Effector memory CD8-positive, alpha-beta T cell (primary cell): ENCODE data around the gene ETFA.

ENCODE experiments used
- ATAC-seq: fragments of 150-1000 bp; cut with Tn5 transposase; replicated peaks from 2 replicates; pipeline ENCODE4 v1.10.0; 2021; ENCODE audit warnings: mild to moderate bottlenecking, moderate library complexity
- DNase-seq, 3 experiments: peaks; one replicate each; pipeline ENCODE4 v3.0.0; 2021
- H3K27ac Mint-ChIP-seq, 2 donors: one replicate each; pipeline ENCODE4 v1.8.0; 2022; ENCODE audit warnings: mild to moderate bottlenecking in 2 of 2, mixed read lengths in 2 of 2, moderate library complexity in 2 of 2
- H3K27me3 Mint-ChIP-seq, 2 donors: one replicate each; pipeline ENCODE4 v1.8.0; 2022; ENCODE audit warnings: mixed read lengths in 2 of 2
- H3K36me3 Mint-ChIP-seq: one replicate; pipeline ENCODE4 v1.8.0; 2022; ENCODE audit warnings: mild to moderate bottlenecking, moderate library complexity, mixed read lengths; ENCODE audit not compliant: insufficient read depth
- H3K4me1 Mint-ChIP-seq, 2 donors: one replicate each; pipeline ENCODE4 v1.8.0; 2022; ENCODE audit warnings: low read depth in 2 of 2, mixed read lengths in 2 of 2
- H3K4me3 Mint-ChIP-seq, 2 donors: one replicate each; pipeline ENCODE4 v1.8.0; 2022; ENCODE audit warnings: mild to moderate bottlenecking in 2 of 2, mixed read lengths in 2 of 2, moderate library complexity in 2 of 2
- H3K9me3 Mint-ChIP-seq, 2 donors: one replicate each; pipeline ENCODE4 v1.8.0; 2022; ENCODE audit warnings: mixed read lengths in 2 of 2

Gene ETFA

GRCh38 chr15:76344893-76345582, 33.8 kb upstream of the ETFA start:
- peaks cover 25% of the 10 kb centered on the region in 2 donors for H3K4me1 Mint-ChIP-seq
- no peak for ATAC-seq
- peaks cover 59 to 66% of the 10 kb centered on the region in 2 donors for H3K27me3 Mint-ChIP-seq
- H3K4me3 Mint-ChIP-seq: peak overlapping the region; percentile 80 to 81
- H3K36me3 Mint-ChIP-seq: peaks cover 9% of the 10 kb centered on the region
- no peaks in the 10 kb centered on the region for H3K9me3 Mint-ChIP-seq
- DNase-seq: no peak
- H3K27ac Mint-ChIP-seq: no peak overlapping the region

GRCh38 chr15:76343313-76343996, 32.2 kb upstream of the ETFA start:
- DNase-seq (no peak), ATAC-seq (no peak)
- Mint-ChIP-seq H3K4me1 (peaks cover 37 to 39% of the 10 kb centered on the region in 2 donors), H3K27ac (no peak overlapping the region), H3K4me3 (no peak overlapping the region), H3K27me3 (peaks cover 75 to 81% of the 10 kb centered on the region in 2 donors), H3K9me3 (no peaks in the 10 kb centered on the region), H3K36me3 (peaks cover 13% of the 10 kb centered on the region)

DNA sequence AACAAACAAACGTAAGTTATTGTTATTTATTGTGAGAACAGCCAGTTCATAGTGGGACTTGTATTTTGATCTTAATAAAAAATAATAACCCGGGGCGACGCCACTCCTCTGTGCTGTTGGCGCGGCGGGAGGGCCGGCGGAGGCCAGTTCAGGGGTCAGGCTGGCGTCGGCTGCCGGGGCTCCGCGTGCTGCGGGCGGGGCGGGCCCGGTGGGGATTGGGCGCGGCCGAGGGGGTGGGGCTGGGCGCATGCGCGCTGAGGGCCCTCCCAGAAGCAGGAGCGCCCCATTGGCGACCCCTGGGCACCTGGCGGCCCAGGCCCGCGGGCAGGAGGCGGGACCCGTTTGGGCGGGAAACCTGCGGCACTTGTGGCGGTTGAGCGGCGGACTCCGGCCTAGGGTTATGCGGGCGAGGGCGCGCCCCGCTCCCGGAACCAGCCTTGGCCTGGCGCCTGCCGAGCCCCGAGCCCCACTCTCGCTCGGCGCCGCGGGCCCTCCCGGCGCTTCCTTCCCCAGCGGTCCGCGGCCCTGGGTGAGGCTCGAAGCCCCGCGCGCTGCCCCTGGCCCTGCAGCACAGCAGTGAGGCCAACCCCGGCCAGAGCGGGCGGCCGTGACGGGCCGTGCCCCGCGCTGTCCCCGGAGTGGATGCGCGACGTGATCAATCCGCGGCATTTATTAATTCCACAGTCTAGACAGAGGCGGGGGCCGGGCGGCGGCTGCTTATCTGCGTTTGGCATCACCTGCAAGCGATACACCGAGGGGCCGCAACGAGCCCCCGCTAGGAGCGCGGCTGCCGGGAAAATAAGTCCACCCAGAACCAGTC, 31.3 kb upstream of the ETFA start:
- Mint-ChIP-seq H3K4me3 (peak overlapping the region; percentile 90 to 94), H3K9me3 (no peaks in the 10 kb centered on the region), H3K36me3 (peaks cover 14% of the 10 kb centered on the region), H3K27me3 (peaks cover 73 to 82% of the 10 kb centered on the region in 2 donors), H3K27ac (no peak overlapping the region), H3K4me1 (peaks cover 40 to 41% of the 10 kb centered on the region in 2 donors)
- DNase-seq (no peak), ATAC-seq (no peak)

GRCh38 chr15:76342058-76342381, 30.8 kb upstream of the ETFA start:
- Mint-ChIP-seq H3K4me3 (peak overlapping the region; percentile 90 to 94), H3K36me3 (peaks cover 18% of the 10 kb centered on the region), H3K9me3 (no peaks in the 10 kb centered on the region), H3K4me1 (peaks cover 45 to 47% of the 10 kb centered on the region in 2 donors), H3K27me3 (peaks cover 77 to 86% of the 10 kb centered on the region in 2 donors), H3K27ac (no peak overlapping the region)
- ATAC-seq: no peak
- DNase-seq: no peak

- peaks cover 50 to 52% of the 10 kb centered on the region in 2 donors for H3K4me1 Mint-ChIP-seq
- H3K36me3 Mint-ChIP-seq: peaks cover 23% of the 10 kb centered on the region
- DNase-seq: no peak
Measured at GRCh38 chr15:76341366-76342057, 30.2 kb upstream of the ETFA start.

DNA sequence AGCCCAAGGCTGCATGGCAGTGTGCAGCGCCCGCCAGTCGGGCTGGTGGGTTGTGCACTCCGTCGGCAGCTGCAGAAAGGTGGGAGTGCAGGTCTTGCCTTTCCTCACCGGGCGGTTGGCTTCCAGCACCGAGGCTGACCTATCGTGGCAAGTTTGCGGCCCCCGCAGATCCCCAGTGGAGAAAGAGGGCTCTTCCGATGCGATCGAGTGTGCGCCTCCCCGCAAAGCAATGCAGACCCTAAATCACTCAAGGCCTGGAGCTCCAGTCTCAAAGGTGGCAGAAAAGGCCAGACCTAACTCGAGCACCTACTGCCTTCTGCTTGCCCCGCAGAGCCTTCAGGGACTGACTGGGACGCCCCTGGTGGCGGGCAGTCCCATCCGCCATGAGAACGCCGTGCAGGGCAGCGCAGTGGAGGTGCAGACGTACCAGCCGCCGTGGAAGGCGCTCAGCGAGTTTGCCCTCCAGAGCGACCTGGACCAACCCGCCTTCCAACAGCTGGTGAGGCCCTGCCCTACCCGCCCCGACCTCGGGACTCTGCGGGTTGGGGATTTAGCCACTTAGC, 29.6 kb upstream of the ETFA start:
- Mint-ChIP-seq H3K4me1 (peaks cover 51 to 53% of the 10 kb centered on the region in 2 donors), H3K27me3 (peaks cover 82 to 94% of the 10 kb centered on the region in 2 donors), H3K9me3 (no peaks in the 10 kb centered on the region), H3K36me3 (peaks cover 27% of the 10 kb centered on the region), H3K4me3 (peak overlapping the region; percentile 90 to 94), H3K27ac (no peak overlapping the region)
- DNase-seq (peak; percentile 43 to 49 (median 45)), ATAC-seq (peak; percentile 70)

More at GRCh38 chr15:76341366-76342057, 30.2 kb upstream of the ETFA start:
- no peak overlapping the region for H3K27ac Mint-ChIP-seq
- no peaks in the 10 kb centered on the region for H3K9me3 Mint-ChIP-seq
- no peak for ATAC-seq
- H3K4me3 Mint-ChIP-seq: peak overlapping the region; percentile 90 to 94
- peaks cover 82 to 91% of the 10 kb centered on the region in 2 donors for H3K27me3 Mint-ChIP-seq

DNA sequence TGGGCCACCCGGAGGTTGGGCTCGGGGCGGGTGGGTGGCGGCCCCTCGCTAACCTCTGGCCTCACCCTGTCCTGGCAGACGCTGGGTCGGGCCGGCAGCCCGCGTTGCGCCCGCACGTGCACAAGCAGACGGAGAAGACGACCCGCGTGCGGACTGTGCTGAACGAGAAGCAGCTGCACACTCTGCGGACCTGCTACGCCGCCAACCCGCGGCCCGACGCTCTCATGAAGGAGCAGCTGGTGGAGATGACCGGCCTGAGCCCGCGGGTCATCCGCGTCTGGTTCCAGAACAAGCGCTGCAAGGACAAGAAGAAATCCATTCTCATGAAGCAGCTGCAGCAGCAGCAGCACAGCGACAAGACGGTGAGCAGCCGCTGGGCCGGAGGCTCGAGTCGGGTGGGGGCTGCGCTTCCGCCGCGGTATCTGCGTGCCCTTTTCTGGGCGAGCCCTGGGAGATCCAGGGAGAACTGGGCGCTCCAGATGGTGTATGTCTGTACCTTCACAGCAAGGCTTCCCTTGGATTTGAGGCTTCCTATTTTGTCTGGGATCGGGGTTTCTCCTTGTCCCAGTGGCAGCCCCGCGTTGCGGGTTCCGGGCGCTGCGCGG, 29.0 kb upstream of the ETFA start:
- H3K27ac Mint-ChIP-seq: peak overlapping the region in 1 of 2 donors; percentile 71
- peaks cover 82 to 94% of the 10 kb centered on the region in 2 donors for H3K27me3 Mint-ChIP-seq
- DNase-seq: peak in 1 of 3 experiments; percentile 26
- peaks cover 27% of the 10 kb centered on the region for H3K36me3 Mint-ChIP-seq
- no peaks in the 10 kb centered on the region for H3K9me3 Mint-ChIP-seq
- peak overlapping the region; percentile 90 to 94 for H3K4me3 Mint-ChIP-seq
- H3K4me1 Mint-ChIP-seq: peaks cover 51 to 53% of the 10 kb centered on the region in 2 donors
- peak; percentile 23 for ATAC-seq

- Mint-ChIP-seq H3K27ac (peak overlapping the region in 1 of 2 donors; percentile 71), H3K4me1 (peaks cover 52 to 54% of the 10 kb centered on the region in 2 donors), H3K27me3 (peaks cover 81 to 94% of the 10 kb centered on the region in 2 donors), H3K36me3 (peaks cover 27% of the 10 kb centered on the region), H3K9me3 (no peaks in the 10 kb centered on the region), H3K4me3 (peak overlapping the region; percentile 90 to 94)
- no peak for DNase-seq
- no peak for ATAC-seq
Measured at GRCh38 chr15:76339305-76340197, 28.3 kb upstream of the ETFA start.

DNA sequence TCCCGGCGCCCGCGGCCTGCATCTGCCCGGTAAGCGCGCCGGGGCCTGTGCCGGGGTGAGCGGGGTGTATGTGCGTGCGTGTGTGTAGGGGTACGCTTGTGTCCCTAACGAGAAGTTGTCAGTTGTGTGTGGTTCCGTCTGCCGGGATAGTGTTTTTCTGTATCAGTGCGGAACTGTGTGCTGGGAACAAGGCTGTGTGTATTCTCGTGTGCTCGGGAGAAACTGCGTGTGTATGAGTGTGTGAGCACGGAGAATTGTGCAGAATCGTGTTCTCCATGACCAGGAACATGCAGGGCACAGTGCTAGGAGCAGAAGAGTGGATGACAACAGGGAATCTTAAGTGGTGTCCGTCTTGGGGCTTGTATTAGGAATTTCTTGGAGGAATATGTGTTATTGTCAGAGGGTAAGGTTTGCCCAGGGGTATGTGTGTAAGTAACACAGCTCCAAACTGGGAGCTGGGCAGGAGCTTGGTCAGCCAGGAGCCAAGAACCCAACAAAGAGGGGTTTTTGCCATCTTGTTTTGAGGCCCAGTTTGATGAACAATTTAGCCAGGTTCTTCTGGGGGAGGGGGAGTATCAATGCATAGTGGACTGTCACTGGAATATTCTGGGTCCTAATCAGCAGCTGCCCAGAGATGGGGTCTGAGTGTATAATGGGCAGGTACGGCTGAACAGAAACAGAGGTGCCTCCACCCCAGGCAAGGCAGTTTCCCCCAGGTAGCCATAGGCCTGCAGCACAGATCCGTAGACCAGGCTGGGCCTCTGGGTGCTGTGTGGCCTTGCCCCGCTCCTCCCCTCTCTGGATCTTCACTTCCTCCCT, 27.4 kb upstream of the ETFA start:
- no peaks in the 10 kb centered on the region for H3K9me3 Mint-ChIP-seq
- DNase-seq (no peak), ATAC-seq (no peak)
- H3K27ac Mint-ChIP-seq: peak overlapping the region in 1 of 2 donors; percentile 71
- H3K4me1 Mint-ChIP-seq: peaks cover 54 to 56% of the 10 kb centered on the region in 2 donors
- H3K36me3 Mint-ChIP-seq: peaks cover 30% of the 10 kb centered on the region
- peaks cover 81 to 94% of the 10 kb centered on the region in 2 donors for H3K27me3 Mint-ChIP-seq
- H3K4me3 Mint-ChIP-seq: peak overlapping the region; percentile 90 to 94

GRCh38 chr15:76337696-76338485, 26.6 kb upstream of the ETFA start:
- Mint-ChIP-seq H3K4me1 (peaks cover 54 to 56% of the 10 kb centered on the region in 2 donors), H3K4me3 (peak overlapping the region; percentile 90 to 94), H3K27me3 (peaks cover 77 to 94% of the 10 kb centered on the region in 2 donors), H3K9me3 (no peaks in the 10 kb centered on the region), H3K36me3 (peaks cover 30% of the 10 kb centered on the region), H3K27ac (no peak overlapping the region)
- DNase-seq (no peak), ATAC-seq (no peak)
